GM12891 (cell line): ENCODE results near the gene COMMD10.

Experiments used
- POLR2A ChIP-seq: IDR thresholded peaks from 2 replicates; pipeline ENCODE4 v1.6.1; 2011; ENCODE audit warnings: low read depth, low read length, control low read depth
- TAF1 ChIP-seq: IDR thresholded peaks from 2 replicates; pipeline ENCODE4 v1.6.1; 2011; ENCODE audit warnings: low read depth, low read length, control low read depth

DNA sequence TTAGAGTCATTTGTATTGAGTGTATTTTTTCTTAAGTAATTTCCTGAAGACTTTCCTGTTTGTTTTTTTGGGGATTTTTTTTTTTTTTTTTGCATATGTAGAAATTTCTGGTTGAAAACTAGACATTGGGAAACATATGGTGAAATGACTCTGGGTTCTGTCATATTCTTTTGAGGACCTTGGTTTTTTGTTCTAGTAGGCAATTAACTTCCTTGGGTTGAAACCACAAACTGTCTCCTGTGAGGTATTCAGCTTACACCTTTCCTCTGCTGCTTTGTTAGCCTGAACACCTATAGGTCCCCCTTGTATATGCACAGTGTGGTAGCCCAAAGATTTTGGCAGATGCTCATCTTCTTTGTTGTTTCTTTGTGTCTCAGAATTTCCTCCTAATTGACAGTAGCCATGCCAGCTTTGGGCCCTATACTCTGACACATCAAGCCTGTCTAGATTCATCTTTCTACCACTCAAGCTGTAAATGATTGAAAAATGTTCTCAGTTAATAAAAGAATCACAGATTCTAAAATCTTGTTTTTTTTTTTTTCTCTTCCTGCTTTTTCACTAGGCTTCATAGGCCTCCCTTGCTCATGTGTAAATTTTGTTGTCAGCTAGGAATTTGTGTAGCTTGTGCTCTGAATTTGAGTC is 140.6 kb downstream of the COMMD10 start:
- no peak for TF ChIP-seq POLR2A
- no peak for TF ChIP-seq TAF1
